GM18907 (cell line): Measurements from ENCODE around the gene LMO1.

Experiments used
- ATAC-seq: cut with Tn5 transposase; IDR thresholded peaks from one replicate; pipeline ENCODE4 v1.9.1; 2021; ENCODE audit warnings: mild to moderate bottlenecking, moderate library complexity; ENCODE audit not compliant: unreplicated experiment

The LMO1 gene

GRCh38 chr11:8288824-8289491 is 25.3 kb upstream of the LMO1 start:
- ATAC-seq = no peak

- ATAC-seq = no peak
Observed at GRCh38 chr11:8288166-8288772, 24.6 kb upstream of the LMO1 start.

GRCh38 chr11:8287703-8288102 is 24.0 kb upstream of the LMO1 start:
- ATAC-seq = no peak

GRCh38 chr11:8287297-8287696 is 23.6 kb upstream of the LMO1 start:
- no peak for ATAC-seq

GRCh38 chr11:8286886-8287285 is 23.2 kb upstream of the LMO1 start:
- no peak for ATAC-seq

- no peak for ATAC-seq
Observed at GRCh38 chr11:8285796-8286195, 22.1 kb upstream of the LMO1 start.

- no peak for ATAC-seq
Observed at GRCh38 chr11:8285228-8285627, 21.6 kb upstream of the LMO1 start.

- ATAC-seq = no peak
Observed at GRCh38 chr11:8283465-8284230, 20.0 kb upstream of the LMO1 start.

- ATAC-seq = no peak
Observed at GRCh38 chr11:8283100-8283464, 19.4 kb upstream of the LMO1 start.

GRCh38 chr11:8282631-8283030 is 19.0 kb upstream of the LMO1 start:
- no peak for ATAC-seq

GRCh38 chr11:8281266-8281665 is 17.6 kb upstream of the LMO1 start:
- ATAC-seq = no peak

GRCh38 chr11:8277691-8278090 is 14.0 kb upstream of the LMO1 start:
- no peak for ATAC-seq

- ATAC-seq = no peak
Observed at GRCh38 chr11:8276528-8276927, 12.8 kb upstream of the LMO1 start.

- no peak for ATAC-seq
Observed at GRCh38 chr11:8273287-8273686, 9.6 kb upstream of the LMO1 start.

GRCh38 chr11:8271106-8271886 is 7.6 kb upstream of the LMO1 start:
- ATAC-seq = no peak

GRCh38 chr11:8269636-8270035 is 6.0 kb upstream of the LMO1 start:
- no peak for ATAC-seq

- ATAC-seq = peak; percentile 11
Observed at GRCh38 chr11:8268530-8269400, 5.1 kb upstream of the LMO1 start.

- ATAC-seq = peak; percentile 45
Observed at GRCh38 chr11:8267831-8268529, 4.3 kb upstream of the LMO1 start.

GRCh38 chr11:8267280-8267679 is 3.6 kb upstream of the LMO1 start:
- no peak for ATAC-seq
